IMR-90 (cell line): ENCODE results near the gene SLC4A5. TPM values are rescaled to one million over a fixed set of nuclear protein-coding genes. Genes with fewer than 3 reads are reported as not detected.

Experiments used
- ATAC-seq: fragments of 200-7000 bp; cut with Tn5 transposase; 2 replicates; pipeline ENCODE4 v1.9.1; 2020; ENCODE audit warnings: low read depth, mild to moderate bottlenecking, moderate library complexity
- BruUV-seq: library from RNA; stranded (reverse); fragments of 400-500 nt; replicated peaks from 2 replicates; lab custom pipeline; 2021; lab: Mats Ljungman, UMichigan
- CTCF ChIA-PET: fragments of 300-600 bp; formaldehyde crosslinking; extraction: SDS; loops from one replicate; lab custom pipeline; 2021; ENCODE audit warnings: antibody characterized with exemption; lab: Yijun Ruan, JAX
- POLR2A ChIA-PET: fragments of 300-600 bp; sonication (Branson Sonifier 250); formaldehyde crosslinking; loops from one replicate; lab custom pipeline; 2022; ENCODE audit warnings: antibody characterized with exemption; ENCODE audit not compliant: unreplicated experiment; lab: Charles Lee
- DNase-seq: peaks from one replicate; pipeline ENCODE4 v3.0.0; 2013
- H2AFZ ChIP-seq: replicated peaks from 2 replicates; pipeline ENCODE3; 2013; ENCODE audit warnings: low read length, mild to moderate bottlenecking; ENCODE audit not compliant: poor library complexity
- H2AK5ac ChIP-seq: 2 replicates; pipeline ENCODE4 v1.6.1; 2013; ENCODE audit warnings: low read depth, low read length, inconsistent platforms
- H2AK9ac ChIP-seq: replicated peaks from 2 replicates; pipeline ENCODE3; 2013; ENCODE audit warnings: mild to moderate bottlenecking, low read depth, low read length, moderate library complexity; ENCODE audit not compliant: poor library complexity
- H2BK120ac ChIP-seq: 2 replicates; pipeline ENCODE4 v1.6.1; 2013; ENCODE audit warnings: low read depth, low read length, inconsistent platforms
- H2BK15ac ChIP-seq: 3 replicates; pipeline ENCODE4 v1.6.1; 2013; ENCODE audit warnings: low read depth, low read length, inconsistent platforms
- H2BK20ac ChIP-seq: 2 replicates; pipeline ENCODE4 v1.6.1; 2013; ENCODE audit warnings: low read depth, mild to moderate bottlenecking, inconsistent platforms, low read length, moderate library complexity
- H2BK5ac ChIP-seq: 2 replicates; pipeline ENCODE4 v1.6.1; 2013; ENCODE audit warnings: mild to moderate bottlenecking, low read depth, low read length, inconsistent platforms; ENCODE audit not compliant: poor library complexity, severe bottlenecking
- H3K14ac ChIP-seq: replicated peaks from 2 replicates; pipeline ENCODE4 v1.6.1; 2013; ENCODE audit warnings: low read depth, low read length, inconsistent platforms
- H3K18ac ChIP-seq: 2 replicates; pipeline ENCODE4 v1.6.1; 2013; ENCODE audit warnings: low read depth, low read length, control low read depth
- H3K23ac ChIP-seq: 2 replicates; pipeline ENCODE4 v1.6.1; 2013; ENCODE audit warnings: low read depth, low read length, inconsistent platforms
- H3K27ac ChIP-seq: 2 replicates; pipeline ENCODE4 v1.5.1; 2013; ENCODE audit warnings: mild to moderate bottlenecking, control low read depth, low read length; ENCODE audit not compliant: insufficient read depth
- H3K27me3 ChIP-seq: 2 replicates; pipeline ENCODE4 v1.6.1; 2013; ENCODE audit warnings: low read length; ENCODE audit not compliant: control insufficient read depth, insufficient read depth
- H3K36me3 ChIP-seq: 2 replicates; pipeline ENCODE4 v1.6.1; 2013; ENCODE audit warnings: low read length, mixed read lengths; ENCODE audit not compliant: control insufficient read depth, insufficient read depth
- H3K4ac ChIP-seq: 2 replicates; pipeline ENCODE4 v1.6.1; 2013; ENCODE audit warnings: low read depth, low read length, inconsistent platforms
- H3K4me1 ChIP-seq: 2 replicates; pipeline ENCODE4 v1.6.1; 2013; ENCODE audit warnings: low read length, mixed read lengths; ENCODE audit not compliant: control insufficient read depth, insufficient read depth
- H3K4me2 ChIP-seq: 2 replicates; pipeline ENCODE4 v1.6.1; 2013; ENCODE audit warnings: low read depth, mild to moderate bottlenecking, control low read depth, low read length, moderate library complexity
- H3K4me3 ChIP-seq: 2 replicates; pipeline ENCODE4 v1.5.1; 2013; ENCODE audit warnings: low read depth, mild to moderate bottlenecking, control low read depth, low read length, moderate library complexity; ENCODE audit not compliant: insufficient read depth
- H3K56ac ChIP-seq: 2 replicates; pipeline ENCODE4 v1.6.1; 2013; ENCODE audit warnings: low read length, inconsistent platforms; ENCODE audit not compliant: insufficient read depth; ENCODE audit errors: extremely low read depth
- H3K79me1 ChIP-seq, 2 experiments: 2 replicates each; pipeline ENCODE4 v1.6.1; 2013; ENCODE audit warnings: low read length in 2 of 2, inconsistent platforms in 1 of 2, low read depth in 1 of 2
- H3K9ac ChIP-seq: 2 replicates; pipeline ENCODE4 v1.6.1; 2013; ENCODE audit warnings: low read depth, low read length, control low read depth
- H3K9me1 ChIP-seq: 2 replicates; pipeline ENCODE4 v1.6.1; 2013; ENCODE audit warnings: low read length, inconsistent platforms; ENCODE audit not compliant: insufficient read depth
- H3K9me3 ChIP-seq: 2 replicates; pipeline ENCODE4 v1.6.1; 2013; ENCODE audit warnings: low read length; ENCODE audit not compliant: control insufficient read depth, insufficient read depth
- H4K20me1 ChIP-seq: 2 replicates; pipeline ENCODE4 v1.6.1; 2013; ENCODE audit warnings: low read length, inconsistent platforms; ENCODE audit not compliant: insufficient read depth
- H4K5ac ChIP-seq: 2 replicates; pipeline ENCODE4 v1.6.1; 2013; ENCODE audit warnings: mild to moderate bottlenecking, low read depth, low read length, control low read depth
- H4K8ac ChIP-seq, 2 experiments: 2 replicates each; pipeline ENCODE4 v1.6.1; 2013; ENCODE audit warnings: low read depth in 2 of 2, low read length in 2 of 2, control low read depth in 1 of 2, inconsistent platforms in 1 of 2
- H4K91ac ChIP-seq: 2 replicates; pipeline ENCODE4 v1.6.1; 2013; ENCODE audit warnings: low read depth, low read length, inconsistent platforms; ENCODE audit not compliant: insufficient read depth
- ELK1 ChIP-seq: fragments of 150-350 bp; IDR thresholded peaks from 2 replicates; pipeline ENCODE4 v1.6.1; 2016; ENCODE audit warnings: low read depth, mild to moderate bottlenecking, low read length, moderate library complexity, borderline replicate concordance
- RAD21 ChIP-seq: IDR thresholded peaks from 2 replicates; pipeline ENCODE4 v1.6.1; 2012; ENCODE audit warnings: low read length, improper control_type of control experiment
- WGBS, 2 experiments: methylation state at CpG; one replicate each; pipeline versions ENCODE4 v1.1.5 to v1.1.7; 2013; ENCODE audit warnings: missing lambda C conversion rate in 2 of 2; ENCODE audit not compliant: insufficient read length in 1 of 2; ENCODE audit errors: extremely low coverage in 2 of 2; 5-methylcytosine and 5-hydroxymethylcytosine counted together
- dilution Hi-C: fragments of 300-500 bp; cut with HindIII; formaldehyde crosslinking; loops from one replicate; pipeline ENCODE4 v1.14.3; 2018; ENCODE audit warnings: low sequenced_read_pairs; ENCODE audit not compliant: unreplicated experiment
- in situ Hi-C: fragments of 300-500 bp; cut with MboI; formaldehyde crosslinking; loops from 3 replicates; pipeline ENCODE4 v1.14.3; 2019; ENCODE audit warnings: low sequenced_read_pairs, inconsistent platforms, mixed read lengths
- intact Hi-C: fragments of 100-400 bp; cut with micrococcal nuclease; formaldehyde crosslinking; loops from 2 replicates; pipeline ENCODE4 v1.10.0; 2022
- polyA plus RNA-seq, 3 experiments: library from polyadenylated mRNA; depleted of rRNA; stranded (reverse); fragments of >200 nt; gene quantifications; 2 replicates each; pipeline ENCODE4 v1.2.3, GENCODE V29; 2012; ENCODE audit warnings: low replicate concordance in 1 of 3
- total RNA-seq: library from RNA; depleted of rRNA; stranded (reverse); fragments of >200 nt; gene quantifications from 2 replicates; pipeline ENCODE4 v1.2.3, GENCODE V29; 2012

Gene SLC4A5
- total and polyA plus RNA-seq, 2 of the 4 experiments (the other 2 are of a cell fraction): 0.18 to 0.22 TPM

- Histone ChIP-seq H2AK9ac (no peak overlapping the region), H4K8ac (no peak overlapping the region), H3K9ac (no peak overlapping the region), H3K9me3 (no peaks in the 10 kb centered on the region), H3K9me1 (peaks cover 4% of the 10 kb centered on the region; the same call in 1 of the 2 replicates), H3K4me1 (no peaks in the 10 kb centered on the region), H4K20me1 (no peaks in the 10 kb centered on the region), H3K23ac (no peak overlapping the region), H2BK5ac (no peak overlapping the region), H3K27ac (no peak overlapping the region), H4K91ac (no peak overlapping the region), H3K4ac (no peak overlapping the region), H2BK20ac (no peak overlapping the region), H3K79me1 (no peaks in the 10 kb centered on the region), H3K27me3 (peaks cover 18% of the 10 kb centered on the region), H3K56ac (no peak overlapping the region), H2AK5ac (no peak overlapping the region), H3K18ac (no peak overlapping the region), H2BK15ac (no peak overlapping the region), H4K5ac (no peak overlapping the region), H2AFZ (no peak overlapping the region), H3K4me3 (no peak overlapping the region), H3K36me3 (no peaks in the 10 kb centered on the region), H3K4me2 (no peak overlapping the region), H3K14ac (no peak overlapping the region), H2BK120ac (no peak overlapping the region)
- DNase-seq (no peak), ATAC-seq (no peak)
- WGBS, 2 experiments: 60% methylated on average over 1 of the region's 2 CpGs; no CpG with 5 or more reads in 1 of the 2 experiments
- TF ChIP-seq RAD21: no peak
- no peak for TF ChIP-seq ELK1
- dilution Hi-C loops: no loop called here
- BruUV-seq: no TSS peak
- ChIA-PET CTCF (interaction anchor here (1.0 kb wide), 1 partner anchor 9 kb away, joined by 4 read pairs; no protein-coding TSS in a partner anchor), POLR2A (no interaction called here)
- intact Hi-C loops: no loop called here
- in situ Hi-C loops: loop anchor here (25.0 kb wide), 1 partner anchor 516 kb away; no protein-coding TSS in a partner anchor
These were observed 15.1 kb downstream of the SLC4A5 start for GRCh38 chr2:74328074-74328473.
